ENCODE measurements around the gene PRKN. TPM values are rescaled to one million over a fixed set of nuclear protein-coding genes. Genes with fewer than 3 reads are reported as not detected.
A peak's percentile ranks its signal among the peaks of the same experiment; 100 is the strongest.

The PRKN gene
- total RNA-seq (2014; rRNA removed; shearing (Covaris generic)), result 0.57 TPM in 1 of 2 replicates, not detected in the other

DNA sequence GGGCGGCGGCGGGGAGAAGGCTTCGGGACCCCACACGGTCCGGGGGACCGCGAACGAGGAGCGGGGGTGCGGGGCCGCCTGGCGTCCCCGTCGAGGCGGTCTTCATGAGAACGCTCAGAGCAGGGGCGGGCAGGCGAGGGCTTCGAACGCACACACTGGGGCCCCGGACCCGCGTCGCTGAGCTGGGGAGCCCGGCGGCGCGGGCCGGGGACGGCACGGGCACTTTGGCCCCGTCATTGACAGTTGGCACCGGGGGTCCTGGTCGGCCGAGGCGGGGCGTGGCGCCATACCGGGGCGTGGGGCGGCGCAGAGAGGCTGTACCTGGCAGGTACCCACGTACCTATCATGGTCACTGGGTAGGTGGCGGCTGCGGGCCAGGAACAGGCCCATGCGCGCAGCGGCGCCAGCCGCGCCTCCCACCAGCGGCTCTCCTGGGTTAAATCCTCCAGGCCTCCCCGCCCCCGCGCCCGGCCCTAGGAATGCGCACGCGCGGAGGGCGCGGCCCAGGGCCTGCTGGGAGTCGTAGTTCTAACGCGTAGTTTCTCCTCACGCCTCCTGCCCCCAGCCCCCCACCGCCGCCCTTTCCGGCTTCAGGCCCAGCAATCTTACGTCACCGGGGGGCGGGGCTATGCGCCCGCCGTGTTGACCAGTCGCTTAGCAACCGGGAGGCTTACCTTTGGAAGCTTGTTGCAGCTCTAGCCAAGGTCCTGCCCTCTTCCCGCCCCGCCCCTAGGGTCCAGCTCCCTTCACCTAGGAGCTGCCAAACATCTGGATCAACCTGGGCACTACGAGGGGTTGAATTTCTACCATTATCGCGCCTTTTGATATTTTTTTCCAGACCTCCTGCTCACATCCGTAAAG, at the start of gene PRKN, which contains the start of gene PACRG:
TSS of gene PRKN (minus strand) at position 445 of the 861 bp plus-strand sequence.
TSS of gene PACRG (plus strand) at position 653 of the 861 bp plus-strand sequence.
- DNase-seq (ENCODE audit: low read depth), result peak; percentile 99

DNA sequence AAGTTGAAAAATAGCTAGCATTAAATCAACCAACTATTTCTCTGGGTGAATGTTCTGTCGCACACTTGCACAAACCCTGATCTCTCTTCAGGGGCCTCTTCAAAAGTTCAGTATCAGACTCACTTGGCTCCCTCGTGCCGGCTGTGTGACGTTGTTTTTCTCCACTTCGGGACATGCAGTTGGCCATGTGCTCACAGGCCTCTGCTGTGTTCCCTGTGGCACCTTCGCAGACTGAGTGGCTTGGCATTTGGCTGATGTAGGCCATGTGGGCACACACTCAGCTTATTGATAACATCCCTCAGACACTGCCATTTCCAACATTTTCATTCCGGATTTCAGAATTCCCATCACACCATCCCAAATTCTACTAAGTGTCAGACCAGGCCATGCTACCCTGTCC, 49.5 kb upstream of the PRKN start:
- no peak for DNase-seq (ENCODE audit: low read depth)

DNA sequence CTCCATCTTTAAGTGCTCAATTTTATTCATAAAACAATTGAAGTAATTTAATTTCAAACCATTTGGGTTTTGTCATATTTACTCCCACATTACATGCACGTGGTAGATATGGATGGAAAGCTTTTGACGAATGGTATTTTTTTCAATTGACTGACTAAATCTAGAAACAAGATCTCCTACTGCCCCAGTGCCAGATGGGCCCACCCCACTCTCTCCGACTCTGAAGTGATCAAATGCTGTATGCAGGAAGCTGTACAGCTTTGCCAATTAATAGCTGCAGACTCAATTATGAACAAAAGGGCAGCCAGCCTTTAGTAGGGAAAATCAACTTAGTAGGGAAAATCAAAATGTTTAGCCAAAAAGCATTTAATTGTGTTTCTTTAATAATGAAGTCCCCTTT, 46.4 kb upstream of the PRKN start:
- DNase-seq (ENCODE audit: low read depth), result no peak

- DNase-seq (ENCODE audit: low read depth), result no peak
Observed at GRCh38 chr6:162772466-162772865, 44.9 kb upstream of the PRKN start.

DNA sequence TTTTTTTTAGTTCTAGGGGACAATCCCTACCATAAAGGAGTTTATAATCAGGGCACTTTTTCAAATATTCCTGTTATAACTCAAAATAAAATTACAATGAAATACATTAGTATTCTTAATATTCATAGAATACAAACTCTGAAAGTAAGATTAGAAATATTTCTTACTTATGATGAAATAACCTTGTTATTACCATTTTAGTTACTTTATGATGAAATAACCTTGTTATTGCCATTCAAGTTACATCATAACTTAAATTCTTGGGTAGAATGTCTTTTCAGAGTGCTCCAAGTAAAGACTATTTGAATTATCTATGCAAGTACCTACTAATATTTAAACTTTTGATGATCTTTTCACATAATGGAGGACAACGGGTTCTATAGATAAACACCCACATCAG, 43.4 kb upstream of the PRKN start:
- no peak for DNase-seq (ENCODE audit: low read depth)

DNA sequence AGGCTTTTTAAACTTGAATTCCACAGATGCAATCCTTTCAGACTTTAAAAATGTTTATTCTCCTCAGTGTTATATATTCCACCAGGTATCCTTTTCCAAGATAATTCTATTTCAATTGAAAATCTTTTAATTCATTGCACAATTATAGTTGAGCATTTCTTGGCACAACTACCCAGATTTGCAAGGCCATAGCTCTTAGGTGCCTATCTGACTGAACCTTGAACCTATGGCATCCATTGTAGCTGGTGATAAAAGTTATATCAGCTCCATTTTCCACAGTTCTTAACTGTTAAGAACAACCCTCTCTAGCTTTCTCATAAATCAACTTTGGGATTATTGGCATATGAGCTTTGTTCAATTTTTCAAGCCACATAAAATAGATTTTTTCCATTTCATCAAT, 42.6 kb upstream of the PRKN start:
- no peak for DNase-seq (ENCODE audit: low read depth)

GRCh38 chr6:162753775-162754174, 26.2 kb upstream of the PRKN start:
- no peak for DNase-seq (ENCODE audit: low read depth)

GRCh38 chr6:162751211-162751859, 23.8 kb upstream of the PRKN start:
- DNase-seq (ENCODE audit: low read depth), result no peak

GRCh38 chr6:162750776-162751175, 23.2 kb upstream of the PRKN start:
- peak; percentile 50 for DNase-seq (ENCODE audit: low read depth)

GRCh38 chr6:162736961-162737360, 9.4 kb upstream of the PRKN start:
- DNase-seq (ENCODE audit: low read depth), result no peak

DNA sequence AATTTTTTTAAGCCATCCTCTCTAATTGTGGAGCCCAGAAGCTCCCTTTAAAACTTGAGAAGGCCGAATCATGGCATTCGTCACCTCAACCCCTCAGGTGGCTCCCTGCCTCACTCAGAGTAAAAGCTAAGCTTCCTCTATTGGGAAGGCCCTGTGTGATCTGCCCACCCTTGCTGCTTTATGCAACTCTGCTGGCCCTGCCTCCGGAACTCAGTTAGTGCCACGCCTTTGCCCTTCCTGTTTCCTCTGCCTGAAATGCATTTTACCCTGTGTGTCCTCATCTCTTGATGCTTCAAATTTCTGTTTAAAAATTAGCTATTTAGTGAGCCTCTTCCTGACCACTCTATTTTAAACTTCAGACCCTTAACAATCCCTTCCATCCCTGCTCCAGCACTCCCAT, 5.9 kb upstream of the PRKN start:
- DNase-seq (ENCODE audit: low read depth), result no peak

DNA sequence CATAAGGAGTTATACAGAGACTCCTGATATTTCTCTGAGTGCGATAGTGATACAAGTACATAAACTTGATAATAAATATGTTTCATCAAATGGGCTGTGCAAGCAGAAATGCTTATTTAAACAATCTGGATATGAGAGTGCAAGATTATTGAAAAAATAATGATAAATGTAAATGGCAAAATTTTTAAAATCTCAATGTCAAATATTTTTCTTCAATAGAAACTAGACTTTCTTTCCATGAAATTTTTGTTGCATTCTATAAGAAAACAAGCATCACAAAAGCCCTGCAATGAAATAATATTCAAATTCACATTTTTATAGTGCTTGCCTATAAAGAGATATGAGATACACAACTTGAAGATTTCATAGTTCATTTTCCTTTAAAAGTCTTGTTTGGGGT, 2.9 kb upstream of the PRKN start:
- DNase-seq (ENCODE audit: low read depth), result no peak

DNA sequence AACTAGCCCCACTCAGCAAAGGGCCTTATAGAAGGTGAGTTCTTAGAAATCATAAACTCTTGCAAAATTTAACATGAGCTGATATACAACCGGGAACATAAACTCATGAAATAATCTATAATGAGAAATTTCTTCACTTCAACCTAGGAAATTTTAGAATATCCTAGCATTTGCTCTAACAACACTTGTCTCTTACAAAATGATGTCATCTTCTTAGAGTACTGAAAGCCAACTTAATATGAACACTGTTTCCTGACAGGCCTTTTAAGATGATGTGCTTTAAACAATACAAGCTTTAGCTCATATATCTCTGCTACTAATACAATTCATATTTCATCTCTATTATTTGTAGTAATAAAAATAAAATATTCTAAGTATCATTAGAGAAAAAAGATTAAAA, 1.1 kb upstream of the PRKN start:
- DNase-seq (ENCODE audit: low read depth), result no peak

DNA sequence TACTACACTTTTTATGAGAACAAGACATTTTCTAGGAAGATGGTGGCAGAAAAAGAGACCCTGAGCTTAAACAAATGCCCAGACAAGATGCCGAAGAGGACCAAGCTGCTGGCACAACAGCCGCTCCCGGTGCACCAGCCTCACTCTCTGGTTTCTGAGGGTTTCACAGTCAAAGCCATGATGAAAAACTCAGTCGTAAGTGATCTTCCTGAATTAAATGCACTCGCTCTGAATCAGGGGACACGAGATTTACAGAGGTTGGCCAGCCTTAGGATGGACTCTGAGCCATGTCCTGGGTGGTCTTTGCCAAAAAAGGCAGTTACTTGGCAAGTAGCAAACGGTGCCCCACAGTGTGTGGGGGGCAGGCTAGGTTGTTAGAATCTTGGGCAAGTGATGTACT, 631 bp upstream of the PRKN start:
- no peak for DNase-seq (ENCODE audit: low read depth)

- no peak for DNase-seq (ENCODE audit: low read depth)
Observed at GRCh38 chr6:162726947-162727321, 632 bp downstream of the PRKN start.

DNA sequence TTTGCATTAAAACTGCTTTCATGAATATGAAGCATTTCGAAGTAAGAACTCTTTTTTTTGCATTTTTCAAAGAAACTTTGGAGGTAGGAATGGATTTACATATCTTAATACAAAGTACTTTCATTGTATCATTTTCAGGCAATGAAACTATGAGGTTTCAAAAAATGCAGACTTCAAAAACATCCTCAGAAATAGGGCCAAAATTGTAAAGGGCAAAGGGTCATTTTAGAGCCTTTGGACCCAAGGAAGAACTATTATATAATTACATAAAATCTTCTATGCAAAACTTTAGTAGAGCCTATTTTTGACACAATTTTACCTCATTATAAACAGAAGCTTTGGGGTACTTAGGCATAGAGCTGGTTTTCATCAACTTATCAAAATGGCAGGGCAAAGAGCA, 4.9 kb downstream of the PRKN start:
- no peak for DNase-seq (ENCODE audit: low read depth)

DNA sequence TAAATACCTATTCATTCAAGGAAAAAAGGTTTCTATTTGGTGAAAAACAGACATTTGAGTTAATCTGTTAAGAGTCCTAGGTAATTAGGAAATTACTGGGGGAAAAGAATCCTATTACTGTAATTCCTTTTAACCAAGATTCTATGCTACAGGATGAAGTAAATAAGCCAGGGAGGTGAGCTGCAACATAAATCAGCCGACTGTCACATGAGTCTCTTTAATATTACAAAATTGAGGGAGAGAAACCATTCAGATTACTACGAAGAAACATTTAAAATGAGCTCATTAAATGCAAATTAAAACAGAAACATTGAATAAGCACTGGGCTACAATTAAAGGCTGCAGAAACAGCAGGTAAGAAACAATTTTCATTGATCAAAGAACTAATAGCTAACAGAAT, 5.3 kb downstream of the PRKN start:
- DNase-seq (ENCODE audit: low read depth), result no peak

GRCh38 chr6:162721404-162721687, 6.2 kb downstream of the PRKN start:
- no peak for DNase-seq (ENCODE audit: low read depth)

DNA sequence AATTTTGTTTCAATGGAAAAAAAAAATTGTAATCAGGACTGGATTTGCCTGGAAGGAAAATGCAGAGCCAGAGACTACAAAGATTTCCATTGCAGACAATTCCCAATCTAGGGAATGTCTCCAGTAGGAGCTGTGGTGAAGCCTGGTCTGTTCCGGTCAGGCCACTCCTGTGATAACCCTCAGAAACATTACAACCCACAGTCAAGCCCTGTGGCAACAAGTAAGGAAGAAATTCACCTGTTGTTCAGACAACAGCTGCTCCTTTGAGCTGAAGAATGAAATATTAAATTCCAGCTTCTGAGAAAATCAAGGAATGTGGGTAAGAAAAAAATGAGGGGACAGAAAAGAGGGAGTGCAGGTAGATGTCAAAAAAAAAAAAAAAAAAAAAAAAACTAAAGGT, 8.0 kb downstream of the PRKN start:
- DNase-seq (ENCODE audit: low read depth), result no peak

DNA sequence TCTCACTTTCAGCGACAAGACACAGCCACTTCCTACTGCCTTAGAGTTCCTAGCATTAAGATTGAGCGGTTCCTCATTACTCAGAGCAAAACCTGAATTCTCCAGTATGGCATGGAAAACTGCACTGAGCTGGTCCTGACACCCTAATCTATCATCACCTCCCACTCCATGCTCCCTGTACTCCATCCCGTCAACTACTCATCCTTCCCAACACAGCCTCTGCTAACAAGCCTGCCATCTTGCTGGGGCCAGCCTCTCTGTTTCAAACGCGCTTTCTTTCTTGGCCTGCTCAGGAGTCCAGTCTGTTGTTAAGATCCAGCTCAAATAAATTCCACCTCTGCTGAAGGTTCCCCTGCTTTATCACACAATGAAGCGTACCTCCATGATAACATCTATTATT, 12.0 kb downstream of the PRKN start:
- no peak for DNase-seq (ENCODE audit: low read depth)

- no peak for DNase-seq (ENCODE audit: low read depth)
Observed at GRCh38 chr6:162713974-162714780, 13.4 kb downstream of the PRKN start.

DNA sequence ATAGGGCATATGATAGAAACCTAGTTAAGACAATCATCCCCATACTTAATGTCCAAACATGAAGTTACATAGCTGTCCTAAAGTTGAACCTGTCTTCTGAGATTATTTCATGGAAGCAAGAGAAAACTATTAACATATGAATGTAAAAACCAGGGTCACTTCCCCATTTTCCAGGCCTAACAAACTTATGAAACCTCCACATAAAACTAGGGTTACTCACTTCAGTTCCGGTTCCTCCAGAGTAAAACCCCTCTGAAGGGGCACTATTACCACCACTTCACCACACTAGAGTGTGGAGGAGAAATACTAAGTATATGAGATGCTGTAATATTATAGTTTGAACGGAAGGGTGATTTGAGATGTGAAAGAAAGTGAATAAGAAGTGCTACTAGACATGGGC, 14.9 kb downstream of the PRKN start:
- no peak for DNase-seq (ENCODE audit: low read depth)

GRCh38 chr6:162711376-162711775, 16.2 kb downstream of the PRKN start:
- DNase-seq (ENCODE audit: low read depth), result no peak

Measured in Daoy (cell line).